Mesendoderm (in vitro differentiated cells): Measurements from ENCODE around the gene TEX12. TPM values are rescaled to one million over a fixed set of nuclear protein-coding genes. Genes with fewer than 3 reads are reported as not detected.

Experiments
- DNase-seq: peaks from one replicate; pipeline ENCODE4 v3.0.0; 2013
- H2AK5ac ChIP-seq: 2 replicates; pipeline ENCODE4 v1.6.1; 2013; ENCODE audit warnings: low read length, inconsistent platforms
- H2BK120ac ChIP-seq: 2 replicates; pipeline ENCODE4 v1.6.1; 2013; ENCODE audit warnings: low read depth, mild to moderate bottlenecking, low read length, moderate library complexity, mixed read lengths
- H2BK15ac ChIP-seq: replicated peaks from 2 replicates; pipeline ENCODE4 v1.6.1; 2013; ENCODE audit warnings: low read depth, mild to moderate bottlenecking, moderate library complexity
- H2BK5ac ChIP-seq: 2 replicates; pipeline ENCODE4 v1.6.1; 2013; ENCODE audit warnings: low read length, inconsistent platforms
- H3K18ac ChIP-seq: 2 replicates; pipeline ENCODE4 v1.6.1; 2013; ENCODE audit warnings: mild to moderate bottlenecking, low read length, mixed read lengths
- H3K23ac ChIP-seq: one replicate; pipeline ENCODE4 v1.6.1; 2013; ENCODE audit warnings: low read length
- H3K27ac ChIP-seq: 2 replicates; pipeline ENCODE4 v1.5.1; 2013; ENCODE audit warnings: low read depth, mild to moderate bottlenecking, inconsistent platforms, low read length, moderate library complexity
- H3K27me3 ChIP-seq: 2 replicates; pipeline ENCODE4 v1.6.1; 2013; ENCODE audit warnings: low read length, control low read depth, mild to moderate bottlenecking, inconsistent platforms; ENCODE audit not compliant: insufficient read depth, poor library complexity
- H3K36me3 ChIP-seq: 2 replicates; pipeline ENCODE4 v1.6.1; 2013; ENCODE audit warnings: low read length, inconsistent platforms; ENCODE audit not compliant: control insufficient read depth, insufficient read depth
- H3K4ac ChIP-seq: one replicate; pipeline ENCODE4 v1.6.1; 2013; ENCODE audit warnings: low read depth, mild to moderate bottlenecking, low read length, moderate library complexity
- H3K4me1 ChIP-seq: 2 replicates; pipeline ENCODE4 v1.6.1; 2013; ENCODE audit warnings: low read depth, low read length, inconsistent platforms; ENCODE audit not compliant: control insufficient read depth
- H3K4me2 ChIP-seq: 2 replicates; pipeline ENCODE4 v1.6.1; 2013; ENCODE audit warnings: low read length
- H3K4me3 ChIP-seq: 2 replicates; pipeline ENCODE4 v1.5.1; 2013; ENCODE audit warnings: mild to moderate bottlenecking, low read length
- H3K56ac ChIP-seq: one replicate; pipeline ENCODE4 v1.6.1; 2013; ENCODE audit warnings: low read length
- H3K79me1 ChIP-seq: 2 replicates; pipeline ENCODE4 v1.6.1; 2013; ENCODE audit warnings: low read length, inconsistent platforms
- H3K79me2 ChIP-seq: 2 replicates; pipeline ENCODE4 v1.6.1; 2013; ENCODE audit warnings: mild to moderate bottlenecking, low read length; ENCODE audit not compliant: control insufficient read depth, insufficient read depth
- H3K9ac ChIP-seq: 2 replicates; pipeline ENCODE4 v1.6.1; 2013; ENCODE audit warnings: low read length, inconsistent platforms
- H4K5ac ChIP-seq: one replicate; pipeline ENCODE4 v1.6.1; 2013; ENCODE audit warnings: low read length
- H4K8ac ChIP-seq: one replicate; pipeline ENCODE4 v1.6.1; 2013; ENCODE audit warnings: low read depth, mild to moderate bottlenecking, control low read depth, low read length, moderate library complexity
- WGBS: extraction: QIAGEN DNeasy Blood & Tissue Kit; methylation state at CpG from one replicate; pipeline ENCODE4 v1.1.7; 2013; ENCODE audit warnings: low lambda C conversion rate, missing lambda C conversion rate; ENCODE audit not compliant: insufficient coverage; ENCODE audit errors: extremely low coverage; 5-methylcytosine and 5-hydroxymethylcytosine counted together
- small RNA-seq: library from polyadenylated mRNA; stranded (forward); fragments of <200 nt; extraction: miRNeasy Mini kit (QIAGEN cat#:217004); gene quantifications from one replicate; pipeline ENCODE3, GENCODE V24; 2013; ENCODE audit not compliant: insufficient read depth

TEX12 gene

GRCh38 chr11:112215621-112216020, 48.4 kb downstream of the TEX12 start:
- Histone ChIP-seq H2BK5ac (no peak overlapping the region), H3K4ac (no peak overlapping the region), H3K18ac (no peak overlapping the region), H3K79me2 (no peaks in the 10 kb centered on the region), H3K36me3 (no peaks in the 10 kb centered on the region), H3K56ac (no peak overlapping the region), H3K4me2 (no peak overlapping the region), H3K27ac (no peak overlapping the region), H2BK15ac (no peak overlapping the region), H2AK5ac (no peak overlapping the region), H3K4me1 (no peaks in the 10 kb centered on the region), H4K8ac (no peak overlapping the region), H3K9ac (no peak overlapping the region), H4K5ac (no peak overlapping the region), H3K27me3 (no peaks in the 10 kb centered on the region), H3K4me3 (no peak overlapping the region), H3K79me1 (no peaks in the 10 kb centered on the region), H2BK120ac (no peak overlapping the region), H3K23ac (no peak overlapping the region)
- no peak for DNase-seq
- WGBS, result no CpG with 5 or more reads among the region's 6 CpGs

DNA sequence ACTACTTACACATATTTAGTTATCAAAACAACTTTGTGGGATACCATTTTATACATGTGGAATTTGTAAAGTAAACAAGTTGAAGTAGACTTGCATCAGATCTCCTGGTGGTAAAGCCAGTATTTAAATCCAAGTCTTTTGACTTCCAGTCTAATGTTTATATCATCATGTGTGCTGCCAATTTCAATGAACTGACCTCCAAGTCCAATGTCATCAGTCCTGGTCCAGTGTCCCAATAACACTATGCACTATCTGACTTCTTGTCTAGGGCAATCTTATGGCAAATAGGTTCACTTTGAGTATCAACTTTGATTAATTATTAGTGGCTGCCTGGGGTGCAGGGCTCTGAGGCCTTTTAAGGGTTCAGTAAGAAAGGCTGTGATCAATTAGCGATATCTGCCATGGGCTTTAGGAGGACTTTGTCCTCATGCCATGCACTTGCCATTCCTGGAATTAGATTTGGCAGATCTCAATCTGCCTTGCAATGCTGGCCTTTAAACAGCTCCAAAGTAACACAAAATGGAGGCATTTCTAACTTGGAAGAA, 49.5 kb downstream of the TEX12 start:
- no peak overlapping the region for H3K27ac ChIP-seq
- H4K8ac ChIP-seq, result no peak overlapping the region
- H3K79me2 ChIP-seq, result no peaks in the 10 kb centered on the region
- H2BK5ac ChIP-seq, result no peak overlapping the region
- H3K4me3 ChIP-seq, result no peak overlapping the region
- no peak overlapping the region for H2BK120ac ChIP-seq
- no peak overlapping the region for H3K56ac ChIP-seq
- no peak overlapping the region for H3K9ac ChIP-seq
- no peak overlapping the region for H3K23ac ChIP-seq
- no CpG with 5 or more reads among the region's 1 CpG for WGBS
- DNase-seq, result no peak
- no peak overlapping the region for H2AK5ac ChIP-seq
- H3K4me1 ChIP-seq, result no peaks in the 10 kb centered on the region
- H3K4ac ChIP-seq, result no peak overlapping the region
- no peaks in the 10 kb centered on the region for H3K27me3 ChIP-seq
- H3K79me1 ChIP-seq, result no peaks in the 10 kb centered on the region
- H4K5ac ChIP-seq, result no peak overlapping the region
- no peak overlapping the region for H3K18ac ChIP-seq
- H2BK15ac ChIP-seq, result no peak overlapping the region
- no peak overlapping the region for H3K4me2 ChIP-seq
- H3K36me3 ChIP-seq, result no peaks in the 10 kb centered on the region

DNA sequence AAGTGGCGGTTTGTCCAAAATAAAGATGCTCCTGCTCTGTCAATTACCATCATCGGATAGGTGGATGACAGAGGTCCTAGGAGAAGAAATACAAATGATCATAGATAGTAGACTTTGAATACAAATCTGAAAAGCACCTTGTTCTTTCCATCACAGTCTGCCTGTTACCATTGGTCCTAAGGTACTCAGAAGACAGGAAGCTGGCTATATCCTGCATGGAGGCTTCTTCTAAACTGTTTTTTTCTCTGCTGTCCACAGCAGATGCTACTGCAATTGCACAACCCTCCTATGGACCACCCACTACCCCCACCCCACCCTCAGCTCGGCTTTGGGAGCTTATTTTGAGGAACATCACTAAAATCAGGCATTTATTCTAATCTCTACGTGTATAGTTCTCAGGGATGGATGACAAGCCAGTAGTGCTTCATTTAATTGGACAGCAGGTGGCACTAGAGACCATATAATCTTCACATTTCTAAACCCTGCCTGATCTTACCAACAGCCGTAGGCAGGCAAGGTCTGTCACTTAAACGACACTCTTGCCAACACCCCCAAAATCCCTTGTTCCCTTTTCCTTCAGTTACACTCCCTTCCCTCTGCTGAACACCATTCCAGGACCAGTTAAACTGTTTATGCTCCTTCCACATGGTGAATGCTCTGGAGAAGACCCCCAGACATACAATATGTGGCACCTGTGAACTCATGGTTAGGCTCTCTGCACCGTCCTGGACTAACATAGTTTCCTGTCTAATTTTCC, 52.5 kb downstream of the TEX12 start:
- H3K4me1 ChIP-seq, result no peaks in the 10 kb centered on the region
- no peak overlapping the region for H3K9ac ChIP-seq
- H2BK120ac ChIP-seq, result no peak overlapping the region
- no peak overlapping the region for H3K27ac ChIP-seq
- no peak overlapping the region for H3K23ac ChIP-seq
- H3K4me2 ChIP-seq, result no peak overlapping the region
- H3K56ac ChIP-seq, result no peak overlapping the region
- H4K8ac ChIP-seq, result no peak overlapping the region
- H2AK5ac ChIP-seq, result no peak overlapping the region
- no peaks in the 10 kb centered on the region for H3K36me3 ChIP-seq
- no peak overlapping the region for H3K18ac ChIP-seq
- H3K4ac ChIP-seq, result no peak overlapping the region
- H3K27me3 ChIP-seq, result no peaks in the 10 kb centered on the region
- no peak overlapping the region for H4K5ac ChIP-seq
- no CpG with 5 or more reads among the region's 7 CpGs for WGBS
- no peaks in the 10 kb centered on the region for H3K79me2 ChIP-seq
- no peak overlapping the region for H2BK5ac ChIP-seq
- H2BK15ac ChIP-seq, result no peak overlapping the region
- H3K79me1 ChIP-seq, result no peaks in the 10 kb centered on the region
- H3K4me3 ChIP-seq, result no peak overlapping the region
- DNase-seq, result peak; percentile 77

GRCh38 chr11:112221274-112221835, 54.2 kb downstream of the TEX12 start:
- no peaks in the 10 kb centered on the region for H3K27me3 ChIP-seq
- DNase-seq, result peak; percentile 45
- no peak overlapping the region for H3K56ac ChIP-seq
- H3K79me2 ChIP-seq, result no peaks in the 10 kb centered on the region
- H2BK5ac ChIP-seq, result no peak overlapping the region
- no peak overlapping the region for H3K4me3 ChIP-seq
- no CpG with 5 or more reads among the region's 3 CpGs for WGBS
- H3K4me2 ChIP-seq, result no peak overlapping the region
- H4K8ac ChIP-seq, result no peak overlapping the region
- no peak overlapping the region for H2AK5ac ChIP-seq
- no peak overlapping the region for H3K9ac ChIP-seq
- H2BK120ac ChIP-seq, result no peak overlapping the region
- no peaks in the 10 kb centered on the region for H3K4me1 ChIP-seq
- H3K36me3 ChIP-seq, result no peaks in the 10 kb centered on the region
- H3K27ac ChIP-seq, result no peak overlapping the region
- H3K4ac ChIP-seq, result no peak overlapping the region
- no peak overlapping the region for H2BK15ac ChIP-seq
- H3K23ac ChIP-seq, result no peak overlapping the region
- H3K18ac ChIP-seq, result no peak overlapping the region
- H4K5ac ChIP-seq, result no peak overlapping the region
- no peaks in the 10 kb centered on the region for H3K79me1 ChIP-seq

Small RNAs within 50 kb of the gene (small RNA-seq; reads per million reads assigned to genes)
- not detected for gene MRPS36P4
